HG02970 (cell line): ENCODE measurements around the gene SAMD10.
"Not testable (repeated sequence)": the region's sequence is repeated elsewhere in the genome, so short reads cannot be mapped to it uniquely, and the experiment has no call there.

Experiments used
- ATAC-seq: cut with Tn5 transposase; IDR thresholded peaks from one replicate; pipeline ENCODE4 v1.9.1; 2021; ENCODE audit warnings: mild to moderate bottlenecking, moderate library complexity, moderate number of reproducible peaks; ENCODE audit not compliant: unreplicated experiment, low FRiP score

SAMD10 gene

GRCh38 chr20:63969838-63970713 is 9.4 kb downstream of the SAMD10 start, which contains the start of gene ZNF512B:
TSS of gene ZNF512B (minus strand) at chr20:63969930. CDS start at chr20:63967950, 1,980 bp downstream.
- ATAC-seq, result no peak

GRCh38 chr20:63968928-63969760 is 10.3 kb downstream of the SAMD10 start:
- no peak for ATAC-seq

GRCh38 chr20:63968136-63968927 is 11.1 kb downstream of the SAMD10 start:
- no peak for ATAC-seq

- no peak for ATAC-seq
Observed at GRCh38 chr20:63967330-63968135, 11.9 kb downstream of the SAMD10 start.

- ATAC-seq, result no peak
Observed at GRCh38 chr20:63966944-63967322, 12.5 kb downstream of the SAMD10 start.

GRCh38 chr20:63966172-63966943 is 13.1 kb downstream of the SAMD10 start:
- ATAC-seq, result no peak

GRCh38 chr20:63964412-63964811 is 15.0 kb downstream of the SAMD10 start:
- no peak for ATAC-seq

- ATAC-seq, result no peak
Observed at GRCh38 chr20:63963784-63964301, 15.6 kb downstream of the SAMD10 start.

- ATAC-seq, result no peak
Observed at GRCh38 chr20:63963348-63963741, 16.1 kb downstream of the SAMD10 start.

GRCh38 chr20:63962426-63963347 is 16.8 kb downstream of the SAMD10 start:
- ATAC-seq, result no peak

GRCh38 chr20:63961664-63962425 is 17.6 kb downstream of the SAMD10 start:
- ATAC-seq, result no peak

- not testable (repeated sequence) for ATAC-seq
Observed at GRCh38 chr20:63960654-63961621, 18.5 kb downstream of the SAMD10 start.

GRCh38 chr20:63959699-63960075 is 19.8 kb downstream of the SAMD10 start:
- no peak for ATAC-seq

GRCh38 chr20:63958964-63959698 is 20.3 kb downstream of the SAMD10 start:
- no peak for ATAC-seq

- no peak for ATAC-seq
Observed at GRCh38 chr20:63958471-63958870, 21.0 kb downstream of the SAMD10 start.
